ENCODE results near the gene PWWP2A. TPM values are rescaled to one million over a fixed set of nuclear protein-coding genes. Genes with fewer than 3 reads are reported as not detected.

Gene PWWP2A
- total and polyA plus RNA-seq, 2 experiments from 2014 or later: 17.9 to 32.2 TPM

- Histone ChIP-seq H3K4me3 (no peak overlapping the region), H3K27ac (no peak overlapping the region), H3K36me3 (no peaks in the 10 kb centered on the region), H3K9me3 (ENCODE audit: low read depth) (no peaks in the 10 kb centered on the region), H3K4me1 (ENCODE audit: low read depth) (peaks cover 16% of the 10 kb centered on the region), H3K27me3 (no peaks in the 10 kb centered on the region)
- peak in 1 of 2 donors; percentile 77 for DNase-seq (ENCODE audit: low read depth in 1 of 2, low spot score in 1 of 2)
- TF ChIP-seq CTCF (IDR thresholded peaks at IDR 0.05; ENCODE audit: low read depth, low read length): no peak
Observed at GRCh38 chr5:160082614-160083500, 36.4 kb downstream of the PWWP2A start.

GRCh38 chr5:160081495-160081894 is 37.8 kb downstream of the PWWP2A start:
- no peaks in the 10 kb centered on the region for H3K9me3 ChIP-seq (ENCODE audit: low read depth)
- no peak for TF ChIP-seq CTCF (IDR thresholded peaks at IDR 0.05; ENCODE audit: low read depth, low read length)
- no peaks in the 10 kb centered on the region for H3K27me3 ChIP-seq
- H3K4me1 ChIP-seq (ENCODE audit: low read depth): peaks cover 16% of the 10 kb centered on the region
- no peak overlapping the region for H3K4me3 ChIP-seq
- no peak for DNase-seq (ENCODE audit: low read depth in 1 of 2, low spot score in 1 of 2)
- H3K27ac ChIP-seq: peak overlapping the region; percentile 24
- H3K36me3 ChIP-seq: no peaks in the 10 kb centered on the region

GRCh38 chr5:160079753-160080152 is 39.5 kb downstream of the PWWP2A start:
- Histone ChIP-seq H3K27ac (no peak overlapping the region), H3K9me3 (ENCODE audit: low read depth) (no peaks in the 10 kb centered on the region), H3K4me1 (ENCODE audit: low read depth) (peaks cover 31% of the 10 kb centered on the region), H3K27me3 (no peaks in the 10 kb centered on the region), H3K4me3 (no peak overlapping the region), H3K36me3 (no peaks in the 10 kb centered on the region)
- no peak for TF ChIP-seq CTCF (IDR thresholded peaks at IDR 0.05; ENCODE audit: low read depth, low read length)
- no peak for DNase-seq (ENCODE audit: low read depth in 1 of 2, low spot score in 1 of 2)

- Histone ChIP-seq H3K36me3 (no peaks in the 10 kb centered on the region), H3K4me3 (no peak overlapping the region), H3K4me1 (ENCODE audit: low read depth) (peaks cover 34% of the 10 kb centered on the region), H3K27ac (no peak overlapping the region), H3K9me3 (ENCODE audit: low read depth) (no peaks in the 10 kb centered on the region), H3K27me3 (no peaks in the 10 kb centered on the region)
- no peak for TF ChIP-seq CTCF (IDR thresholded peaks at IDR 0.05; ENCODE audit: low read depth, low read length)
- DNase-seq (ENCODE audit: low read depth in 1 of 2, low spot score in 1 of 2): no peak
Observed at GRCh38 chr5:160076997-160077396, 42.3 kb downstream of the PWWP2A start.

GRCh38 chr5:160075073-160075472 is 44.2 kb downstream of the PWWP2A start:
- Histone ChIP-seq H3K4me1 (ENCODE audit: low read depth) (peaks cover 31% of the 10 kb centered on the region), H3K4me3 (no peak overlapping the region), H3K9me3 (ENCODE audit: low read depth) (no peaks in the 10 kb centered on the region), H3K27ac (peak overlapping the region; percentile 71), H3K36me3 (no peaks in the 10 kb centered on the region), H3K27me3 (no peaks in the 10 kb centered on the region)
- DNase-seq (ENCODE audit: low read depth in 1 of 2, low spot score in 1 of 2): no peak
- TF ChIP-seq CTCF (IDR thresholded peaks at IDR 0.05; ENCODE audit: low read depth, low read length): no peak
